Uterus (tissue), 4 donors: ENCODE measurements around the gene MPZL3. TPM values are rescaled to one million over a fixed set of nuclear protein-coding genes. Genes with fewer than 3 reads are reported as not detected.
"Not testable (repeated sequence)": the region's sequence is repeated elsewhere in the genome, so short reads cannot be mapped to it uniquely, and the experiment has no call there.

Experiments used
- DNase-seq, 2 donors: peaks; one replicate each; pipeline ENCODE4 v3.0.0-alpha.2; 2019 to 2020
- H3K27ac ChIP-seq, 2 donors: fragments of 200-600 bp; sonication (generic); 1 replicate in 1 of 2; 2 replicates in 1 of 2; pipeline ENCODE4 v1.5.1; 2016 to 2018
- H3K27me3 ChIP-seq, 2 donors: fragments of 200-600 bp; sonication (generic); one replicate each; pipeline ENCODE4 v1.5.1; 2018 to 2019; ENCODE audit warnings: control low read depth in 1 of 2
- H3K36me3 ChIP-seq, 2 donors: fragments of 200-600 bp; sonication (generic); one replicate each; pipeline ENCODE4 v1.5.1; 2019; ENCODE audit warnings: control low read depth in 1 of 2
- H3K4me1 ChIP-seq, 2 donors: fragments of 200-600 bp; sonication (generic); one replicate each; pipeline ENCODE4 v1.5.1; 2018 to 2019; ENCODE audit warnings: control low read depth in 1 of 2
- H3K4me3 ChIP-seq, 2 donors: fragments of 200-600 bp; sonication (generic); 1 replicate in 1 of 2; 2 replicates in 1 of 2; pipeline ENCODE4 v1.5.1; 2018 to 2019; ENCODE audit warnings: mild to moderate bottlenecking in 1 of 2
- H3K9me3 ChIP-seq, 2 donors: fragments of 200-600 bp; sonication (generic); one replicate each; pipeline ENCODE4 v1.5.1; 2019; ENCODE audit warnings: control low read depth in 1 of 2
- CTCF ChIP-seq, 4 experiments: fragments of 200-600 bp in 2 of 4; fragments of 450-650 bp in 2 of 4; sonication (generic) in 2 of 4; IDR thresholded peaks; one replicate each; pipeline ENCODE4 v1.5.1; 2016 to 2019; ENCODE audit warnings: antibody characterized with exemption in 4 of 4, mild to moderate bottlenecking in 2 of 4, moderate library complexity in 1 of 4
- POLR2A ChIP-seq, 2 donors: fragments of 450-650 bp; IDR thresholded peaks; one replicate each; pipeline ENCODE4 v1.6.1; 2016; ENCODE audit warnings: antibody characterized with exemption in 2 of 2, mild to moderate bottlenecking in 1 of 2, moderate library complexity in 1 of 2
- intact Hi-C: fragments of 100-400 bp; cut with DNase I; formaldehyde crosslinking; loops from one replicate; pipeline ENCODE4 v1.15.1; 2023; ENCODE audit warnings: low total_unique reads
- small RNA-seq: library from RNA; depleted of rRNA; stranded (forward); fragments of <200 nt; gene quantifications from one replicate; pipeline ENCODE3, GENCODE V24; 2016
- total RNA-seq, 4 donors: library from RNA; depleted of rRNA in 3 of 4; stranded (reverse); fragments of >200 nt in 3 of 4; gene quantifications; one replicate each; pipeline versions ENCODE4 v1.1.0 to v1.2.4, GENCODE V29; 2014 to 2023
- donor health status: DM: yes; HTN: yes; CAD: no.

MPZL3 gene
- total RNA-seq, 4 donors from 2014 or later, result 0.26 to 8.3 (median 3.3) TPM

GRCh38 chr11:118186346-118187107, 65.6 kb downstream of the MPZL3 start:
- Histone ChIP-seq H3K4me3 (no peak overlapping the region), H3K27ac (no peak overlapping the region), H3K27me3 (no peaks in the 10 kb centered on the region), H3K4me1 (no peaks in the 10 kb centered on the region), H3K9me3 (no peaks in the 10 kb centered on the region), H3K36me3 (no peaks in the 10 kb centered on the region)
- intact Hi-C loops, result no loop called here
- TF ChIP-seq CTCF (IDR thresholded peaks at IDR 0.05), result no peak
- no peak for TF ChIP-seq POLR2A (IDR thresholded peaks at IDR 0.05)
- DNase-seq, result no peak

GRCh38 chr11:118184784-118185579, 67.2 kb downstream of the MPZL3 start:
- Histone ChIP-seq H3K27ac (no peak overlapping the region), H3K9me3 (no peaks in the 10 kb centered on the region), H3K4me3 (no peak overlapping the region), H3K36me3 (no peaks in the 10 kb centered on the region), H3K27me3 (no peaks in the 10 kb centered on the region), H3K4me1 (no peaks in the 10 kb centered on the region)
- no peak for TF ChIP-seq CTCF (IDR thresholded peaks at IDR 0.05)
- no peak for TF ChIP-seq POLR2A (IDR thresholded peaks at IDR 0.05)
- DNase-seq, result no peak
- intact Hi-C loops, result no loop called here

GRCh38 chr11:118183691-118184090, 68.5 kb downstream of the MPZL3 start:
- H3K4me1 ChIP-seq, DNase-seq, H3K27me3 ChIP-seq, H3K27ac ChIP-seq, intact Hi-C loops, H3K9me3 ChIP-seq, H3K36me3 ChIP-seq, H3K4me3 ChIP-seq: not testable (repeated sequence)

- Histone ChIP-seq H3K9me3 (no peaks in the 10 kb centered on the region), H3K27ac (no peak overlapping the region), H3K27me3 (no peaks in the 10 kb centered on the region), H3K36me3 (no peaks in the 10 kb centered on the region), H3K4me3 (no peak overlapping the region), H3K4me1 (no peaks in the 10 kb centered on the region)
- DNase-seq, result peak; percentile 64 to 70
- TF ChIP-seq CTCF (IDR thresholded peaks at IDR 0.05) (no peak), POLR2A (IDR thresholded peaks at IDR 0.05) (no peak)
- intact Hi-C loops, result no loop called here
These were observed 71.9 kb downstream of the MPZL3 start for GRCh38 chr11:118180300-118180703.

GRCh38 chr11:118176778-118177134, 75.4 kb downstream of the MPZL3 start:
- Histone ChIP-seq H3K9me3 (no peaks in the 10 kb centered on the region), H3K27ac (no peak overlapping the region), H3K4me1 (no peaks in the 10 kb centered on the region), H3K36me3 (no peaks in the 10 kb centered on the region), H3K27me3 (no peaks in the 10 kb centered on the region), H3K4me3 (no peak overlapping the region)
- TF ChIP-seq CTCF (IDR thresholded peaks at IDR 0.05) (no peak), POLR2A (IDR thresholded peaks at IDR 0.05) (no peak)
- no peak for DNase-seq
- intact Hi-C loops, result no loop called here

Small RNAs within 50 kb of the gene (small RNA-seq; reads per million reads assigned to genes)
- gene HSPE1P18, result not detected

Other genes with a start within 250 kb of the MPZL3 start
- gene TMPRSS4, start 175.3 kb downstream of the MPZL3 start, total RNA-seq, result 1 to 10 TPM in 1 of 4 donors, under 1 TPM in 1, not detected in 2; 0.88 to 5.5 TPM
- not detected for gene SMIM35, start 165.4 kb downstream of the MPZL3 start, total RNA-seq
- gene SCN4B, start 99.5 kb downstream of the MPZL3 start, total RNA-seq, result 1 to 10 TPM; 1.8 to 7.3 (median 2.5) TPM
- gene SCN2B, start 75.7 kb downstream of the MPZL3 start, total RNA-seq, result 1 to 10 TPM in 1 of 4 donors, under 1 TPM in 1, not detected in 2; 0.37 to 9.3 TPM
- gene JAML, start 27.4 kb downstream of the MPZL3 start, total RNA-seq, result 1 to 10 TPM; 1.2 to 9.1 (median 5.6) TPM
- 100 to 1,000 TPM in 1 of 4 donors, 10 to 100 TPM in 3; 40.9 to 191 (median 73.9) TPM for gene MPZL2, start 11.9 kb upstream of the MPZL3 start, total RNA-seq
- 1 to 10 TPM in 1 of 4 donors, under 1 TPM in 1, not detected in 2; 0.48 to 2.4 TPM for gene CD3E, start 52.4 kb upstream of the MPZL3 start, total RNA-seq
- gene CD3D, start 90.3 kb upstream of the MPZL3 start, total RNA-seq, result 1 to 10 TPM in 1 of 4 donors, not detected in 3; 1.7 TPM
- 1 to 10 TPM in 1 of 4 donors, under 1 TPM in 1, not detected in 2; 0.34 to 6.2 TPM for gene CD3G, start 92.0 kb upstream of the MPZL3 start, total RNA-seq
- gene UBE4A, start 107.2 kb upstream of the MPZL3 start, total RNA-seq, result 10 to 100 TPM; 31.0 to 41.2 (median 33.3) TPM
- 100 to 1,000 TPM in 3 of 4 donors, 10 to 100 TPM in 1; 36.4 to 274 (median 152) TPM for gene ATP5MG, start 149.2 kb upstream of the MPZL3 start, total RNA-seq
- 100 to 1,000 TPM in 1 of 4 donors, 10 to 100 TPM in 3; 41.0 to 142 (median 73.9) TPM for gene KMT2A, start 184.1 kb upstream of the MPZL3 start, total RNA-seq